ENCODE results near the gene SCN5A. TPM values are rescaled to one million over a fixed set of nuclear protein-coding genes. Genes with fewer than 3 reads are reported as not detected.
A peak's percentile ranks its signal among the peaks of the same experiment; 100 is the strongest.

Gene SCN5A
- total and polyA plus RNA-seq, 2 of the 8 experiments (the other 6 are each of a cell fraction or from before 2014, with no cell fraction given) = 4.8 to 11.4 TPM

DNA sequence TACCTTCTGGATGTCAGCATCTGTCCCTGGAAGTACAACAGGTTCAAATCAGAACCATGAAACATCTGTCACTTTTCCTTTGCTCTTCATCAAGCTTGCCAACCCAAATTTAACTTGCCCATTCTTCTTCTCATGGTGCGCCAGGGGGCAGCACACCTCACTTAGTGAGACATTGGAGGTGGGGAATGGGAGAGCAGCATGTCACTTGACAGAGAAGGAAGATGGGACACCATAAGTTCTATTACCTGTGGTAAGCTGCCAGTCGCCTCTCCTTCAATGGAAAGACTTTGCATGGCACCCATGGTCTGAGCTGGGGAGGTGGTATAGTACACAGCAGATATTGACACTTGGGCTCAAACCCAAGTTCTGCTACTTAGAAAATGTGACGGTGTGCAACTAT lies 2.9 kb downstream of the SCN5A start:
- 0 out of 2 replicates have a peak, but pooled peaks cover 9% of the 10 kb centered on the region for H3K79me1 ChIP-seq (ENCODE audit: low read depth, low read length)
- peak in 1 of 2 experiments; percentile 49 for DNase-seq (ENCODE audit: low read depth in 1 of 2, low spot score in 2 of 2)
- ChIA-PET CTCF (ENCODE audit: partially characterized antibody) (interaction anchor here (0.7 to 29.3 kb wide), 35 partner anchors 10 to 353 kb away, joined by 3 to 538 read pairs (median 4); partner anchors contain the start of gene EXOG), POLR2A (ENCODE audit: partially characterized antibody) (interaction anchor here (1.1 kb wide), 1 partner anchor 13 kb away, joined by 4 read pairs; no protein-coding TSS in a partner anchor)
- H3K9ac ChIP-seq (replicated peaks in 1 of 4; ENCODE audit: extremely low read depth in 1 of 4, low read depth in 3 of 4, low read length in 3 of 4) = no peak overlapping the region
- no peak overlapping the region for H2BK120ac ChIP-seq (replicated peaks; ENCODE audit: low read depth, low read length)
- no peak overlapping the region for H2AFZ ChIP-seq (ENCODE audit: low read length)
- no peak overlapping the region for H3K18ac ChIP-seq (ENCODE audit: extremely low read depth, low read length)
- peaks cover 0 to 36% (median 26%) of the 10 kb centered on the region in 4 experiments; a peak in 6 of 7 replicates for H3K27me3 ChIP-seq (replicated peaks in 1 of 4; ENCODE audit: control insufficient read depth in 3 of 4, extremely low read depth in 1 of 4, insufficient read depth in 3 of 4, low read length in 3 of 4)
- no peak overlapping the region for H4K5ac ChIP-seq (ENCODE audit: insufficient read length, low read depth, low read length)
- no peak overlapping the region for H2BK5ac ChIP-seq (ENCODE audit: low read depth, low read length)
- no peak overlapping the region for H3K4me3 ChIP-seq (ENCODE audit: extremely low read depth in 1 of 4, insufficient read depth in 2 of 4, low read depth in 3 of 4, low read length in 4 of 4)
- H3K4me1 ChIP-seq (replicated peaks in 1 of 4; ENCODE audit: control insufficient read depth in 3 of 4, insufficient read depth in 4 of 4, low read length in 3 of 4) = peaks cover under 1 to 15% (median 6%) of the 10 kb centered on the region in 4 experiments; a peak in 6 of 7 replicates
- FAIRE-seq = peak; percentile 28
- H3K23me2 ChIP-seq (ENCODE audit: low read depth, low read length) = peaks cover 14% of the 10 kb centered on the region; the same call in 1 of the 2 replicates
- no peak overlapping the region for H2BK12ac ChIP-seq (ENCODE audit: low read depth, low read length)
- H3K9me3 ChIP-seq (ENCODE audit: insufficient read depth in 2 of 2, low read depth in 1 of 2, low read length in 1 of 2) = no peaks in the 10 kb centered on the region
- no peak overlapping the region for H3K56ac ChIP-seq (replicated peaks; ENCODE audit: insufficient read length, low read depth, low read length)
- H3K14ac ChIP-seq (ENCODE audit: insufficient read length) = no peak overlapping the region
- no peak overlapping the region for H4K8ac ChIP-seq (ENCODE audit: extremely low read depth, insufficient read depth, low read length)
- H2BK15ac ChIP-seq (ENCODE audit: low read length) = no peak overlapping the region
- no peak overlapping the region for H2AK5ac ChIP-seq (ENCODE audit: low read depth, low read length)
- H3K27ac ChIP-seq (ENCODE audit: low read depth, low read length) = no peak overlapping the region
- no peak overlapping the region for H3K23ac ChIP-seq (ENCODE audit: insufficient read length)
- no peak overlapping the region for H4K91ac ChIP-seq (replicated peaks; ENCODE audit: insufficient read length, low read length)
- no peaks in the 10 kb centered on the region; a peak in 1 of 4 replicates for H3K79me2 ChIP-seq (ENCODE audit: control insufficient read depth in 1 of 2, insufficient read depth in 2 of 2, low read length in 2 of 2)
- WGBS, 2 experiments (ENCODE audit: extremely low coverage in 1 of 2, insufficient coverage in 1 of 2, insufficient read length in 1 of 2, insufficient replicate concordance in 2 of 2, low coverage in 1 of 2, low lambda C conversion rate in 2 of 2, missing lambda C conversion rate in 1 of 2) = 50% methylated on average over 3 of the region's 3 CpGs; no CpG with 5 or more reads in 1 of the 2 experiments
- H3K4me2 ChIP-seq (ENCODE audit: insufficient read depth in 1 of 2, low read depth in 2 of 2, low read length in 2 of 2) = no peak overlapping the region
- no peak overlapping the region for H2BK20ac ChIP-seq (ENCODE audit: low read length)
- H3K36me3 ChIP-seq (ENCODE audit: control insufficient read depth in 2 of 4, insufficient read depth in 4 of 4, low read length in 3 of 4) = no peaks in the 10 kb centered on the region
- no peak overlapping the region for H3K4ac ChIP-seq (replicated peaks; ENCODE audit: insufficient read length, low read depth, low read length)
- peaks cover 0 to 32% of the 10 kb centered on the region in 2 experiments for H4K20me1 ChIP-seq (replicated peaks in 1 of 2; ENCODE audit: control insufficient read depth in 1 of 2, insufficient read depth in 2 of 2, low read length in 2 of 2)
- TF ChIP-seq SAP30 (IDR thresholded peaks at IDR 0.05; ENCODE audit: insufficient read depth, insufficient replicate concordance, low read length) (no peak), RAD21 (IDR thresholded peaks at IDR 0.05 in 1 of 2, conservative IDR thresholded peaks at IDR 0.05 in 1 of 2; ENCODE audit: low read depth in 2 of 2, low read length in 2 of 2) (peak; percentile 47 to 63), CEBPB (IDR thresholded peaks at IDR 0.05; ENCODE audit: low read depth, low read length) (no peak), GABPA (IDR thresholded peaks at IDR 0.05; ENCODE audit: borderline replicate concordance, insufficient read depth, low read length) (no peak), SIN3A (conservative IDR thresholded peaks at IDR 0.05 in 1 of 2, IDR thresholded peaks at IDR 0.05 in 1 of 2; ENCODE audit: low read depth in 1 of 2, low read length in 2 of 2) (0 out of 4 replicates have a peak, but pooled peaks of 1 of the 2 experiments have one; percentile 21), EP300 (IDR thresholded peaks at IDR 0.05; ENCODE audit: borderline replicate concordance in 1 of 2, low read depth in 2 of 2, low read length in 2 of 2) (no peak), YY1 (IDR thresholded peaks at IDR 0.05; ENCODE audit: low read depth, low read length) (peak; percentile 25; the same call in 1 of the 2 replicates), POLR2AphosphoS5 (IDR thresholded peaks at IDR 0.05; ENCODE audit: low read depth, low read length) (no peak)
- TF ChIP-seq, protein P1, sequence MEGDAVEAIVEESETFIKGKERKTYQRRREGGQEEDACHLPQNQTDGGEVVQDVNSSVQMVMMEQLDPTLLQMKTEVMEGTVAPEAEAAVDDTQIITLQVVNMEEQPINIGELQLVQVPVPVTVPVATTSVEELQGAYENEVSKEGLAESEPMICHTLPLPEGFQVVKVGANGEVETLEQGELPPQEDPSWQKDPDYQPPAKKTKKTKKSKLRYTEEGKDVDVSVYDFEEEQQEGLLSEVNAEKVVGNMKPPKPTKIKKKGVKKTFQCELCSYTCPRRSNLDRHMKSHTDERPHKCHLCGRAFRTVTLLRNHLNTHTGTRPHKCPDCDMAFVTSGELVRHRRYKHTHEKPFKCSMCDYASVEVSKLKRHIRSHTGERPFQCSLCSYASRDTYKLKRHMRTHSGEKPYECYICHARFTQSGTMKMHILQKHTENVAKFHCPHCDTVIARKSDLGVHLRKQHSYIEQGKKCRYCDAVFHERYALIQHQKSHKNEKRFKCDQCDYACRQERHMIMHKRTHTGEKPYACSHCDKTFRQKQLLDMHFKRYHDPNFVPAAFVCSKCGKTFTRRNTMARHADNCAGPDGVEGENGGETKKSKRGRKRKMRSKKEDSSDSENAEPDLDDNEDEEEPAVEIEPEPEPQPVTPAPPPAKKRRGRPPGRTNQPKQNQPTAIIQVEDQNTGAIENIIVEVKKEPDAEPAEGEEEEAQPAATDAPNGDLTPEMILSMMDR (IDR thresholded peaks at IDR 0.05; ENCODE audit: control extremely low read depth in 1 of 3, insufficient read depth in 1 of 3, low read depth in 1 of 3, low read length in 3 of 3) = peak; percentile 75 to 79 (median 76)
